Activated T-cell treated with anti-CD3 and anti-CD28 coated beads for 48 hours (primary cell): ENCODE data around the gene TTC39A.

Source experiments
- DNase-seq: peaks from one replicate; pipeline ENCODE4 v3.0.0-alpha.2; 2020; ENCODE audit warnings: low read depth

The TTC39A gene

DNA sequence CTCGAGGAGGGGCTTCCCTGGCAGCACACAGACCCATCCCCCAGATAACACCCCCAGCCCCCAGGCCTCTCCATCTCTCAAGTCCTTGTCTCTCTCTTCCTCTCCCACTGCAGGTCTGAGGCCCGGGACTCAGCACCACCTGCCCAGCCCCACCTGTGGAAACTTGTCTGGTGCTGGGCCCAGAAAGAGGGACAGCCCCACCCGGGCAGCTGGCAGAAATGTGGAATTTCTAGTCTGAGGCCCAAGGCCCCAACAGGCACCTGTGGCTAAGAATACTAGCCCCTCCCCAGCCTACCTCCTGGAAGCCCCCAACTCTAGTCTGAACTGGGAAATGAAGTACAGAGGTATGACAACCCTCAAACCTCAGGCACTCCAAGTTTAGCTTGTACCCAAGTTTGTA is 15.4 kb downstream of the TTC39A start:
- DNase-seq = no peak

DNA sequence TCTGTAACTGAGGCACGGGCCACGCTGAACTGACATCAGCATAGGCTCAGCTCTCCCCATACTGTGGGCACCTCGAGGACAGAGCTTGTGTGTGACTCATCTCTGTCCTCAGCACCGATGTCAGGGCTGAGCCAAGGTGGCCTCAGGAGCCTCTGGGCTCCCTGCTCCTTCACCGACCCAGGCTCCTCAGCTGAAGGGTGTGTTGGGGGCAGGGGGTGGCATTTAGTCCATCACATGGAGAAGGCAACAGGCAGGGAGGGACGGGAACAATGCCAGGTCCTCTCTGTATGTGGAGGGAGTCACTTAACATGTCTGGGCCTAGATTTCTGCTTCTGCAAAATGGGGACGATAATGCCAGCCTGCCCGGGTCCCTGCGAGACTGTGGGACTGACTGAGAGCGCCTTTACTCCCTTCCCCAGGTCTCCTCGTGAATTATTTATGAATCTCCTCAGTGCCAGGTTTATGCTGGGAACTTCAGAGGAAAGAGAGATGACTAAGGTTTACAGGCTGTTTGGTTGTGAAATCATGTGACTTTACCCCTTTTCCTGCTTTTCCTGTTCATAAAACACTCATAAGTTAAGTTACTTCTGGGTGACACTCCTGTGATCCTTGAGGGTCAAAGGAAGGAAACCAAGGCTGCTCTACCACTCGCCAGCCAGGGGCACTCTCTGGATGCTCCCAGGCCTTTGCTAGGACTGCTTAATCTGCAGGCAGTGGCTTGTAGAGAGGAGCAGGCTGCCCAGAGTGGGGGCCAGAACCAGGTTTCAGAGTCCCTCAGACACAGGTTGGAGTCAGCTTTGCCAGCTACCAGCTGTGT is 16.2 kb downstream of the TTC39A start:
- DNase-seq = no peak

DNA sequence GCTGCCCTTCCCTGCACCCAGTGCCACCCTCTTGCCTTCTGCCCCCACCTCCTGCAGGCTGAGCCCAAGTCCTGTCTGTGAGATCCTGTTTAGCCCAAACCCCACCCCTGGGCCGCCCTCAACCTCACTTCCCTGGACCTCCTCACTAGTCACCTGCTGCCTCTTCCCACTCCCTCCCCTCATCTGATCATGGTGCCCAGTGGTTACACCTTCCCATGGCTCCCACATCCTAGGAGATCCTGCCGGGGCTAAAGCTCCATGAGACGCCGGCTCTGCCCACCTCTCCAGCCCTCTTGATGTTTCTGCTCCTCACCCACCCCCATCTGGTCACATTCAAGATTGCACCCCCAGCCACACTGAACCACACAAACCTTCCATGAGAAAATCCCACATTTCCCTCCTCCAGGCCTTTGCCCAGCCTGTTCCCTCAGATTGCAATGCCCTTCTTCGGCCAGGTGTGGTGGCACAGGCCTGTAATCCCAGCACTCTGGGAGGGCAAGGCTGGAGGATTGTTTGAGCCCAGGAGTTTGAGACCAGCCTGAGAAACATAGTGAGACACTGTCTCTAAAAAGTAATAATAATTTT is 17.0 kb downstream of the TTC39A start:
- DNase-seq = no peak

DNA sequence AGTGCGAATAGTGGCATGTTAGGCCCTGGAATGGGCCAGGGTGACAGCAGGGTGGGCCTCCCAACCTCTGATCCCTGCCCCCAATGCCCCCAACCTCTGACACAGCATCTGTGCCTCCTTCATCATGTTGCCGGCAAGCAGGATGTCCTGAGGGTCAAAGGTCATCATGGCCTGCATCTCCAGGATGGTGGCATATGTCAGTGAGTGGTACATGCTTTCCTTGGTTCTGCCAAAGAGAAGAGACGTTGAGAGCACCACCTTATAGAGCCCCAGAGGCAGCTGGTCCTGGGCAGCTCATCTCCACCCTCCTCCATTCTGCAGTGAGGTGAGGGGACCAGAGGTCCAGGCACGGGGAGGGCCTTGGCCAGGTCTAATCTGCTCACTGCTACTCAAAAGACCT is 17.6 kb downstream of the TTC39A start:
- DNase-seq = no peak

DNA sequence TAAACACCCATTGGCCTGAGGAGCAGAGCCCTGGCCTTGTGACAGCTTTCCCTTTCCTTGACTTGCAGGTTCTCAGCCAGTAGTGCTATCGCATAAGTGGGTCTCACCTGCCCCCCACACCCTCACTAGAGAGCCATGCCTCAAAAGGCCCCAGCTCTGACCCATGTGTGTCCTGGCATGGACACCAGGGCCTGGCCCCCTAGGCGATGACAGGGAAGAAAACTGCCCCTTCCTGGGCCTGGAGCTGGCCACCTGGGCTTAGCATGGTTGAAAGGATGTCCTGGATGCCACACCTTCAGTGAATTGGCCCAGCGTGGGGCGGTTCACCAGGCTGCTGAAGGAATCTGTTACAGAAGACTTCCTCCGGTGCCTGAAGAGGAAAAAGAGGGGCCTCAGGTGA is 18.5 kb downstream of the TTC39A start:
- no peak for DNase-seq

DNA sequence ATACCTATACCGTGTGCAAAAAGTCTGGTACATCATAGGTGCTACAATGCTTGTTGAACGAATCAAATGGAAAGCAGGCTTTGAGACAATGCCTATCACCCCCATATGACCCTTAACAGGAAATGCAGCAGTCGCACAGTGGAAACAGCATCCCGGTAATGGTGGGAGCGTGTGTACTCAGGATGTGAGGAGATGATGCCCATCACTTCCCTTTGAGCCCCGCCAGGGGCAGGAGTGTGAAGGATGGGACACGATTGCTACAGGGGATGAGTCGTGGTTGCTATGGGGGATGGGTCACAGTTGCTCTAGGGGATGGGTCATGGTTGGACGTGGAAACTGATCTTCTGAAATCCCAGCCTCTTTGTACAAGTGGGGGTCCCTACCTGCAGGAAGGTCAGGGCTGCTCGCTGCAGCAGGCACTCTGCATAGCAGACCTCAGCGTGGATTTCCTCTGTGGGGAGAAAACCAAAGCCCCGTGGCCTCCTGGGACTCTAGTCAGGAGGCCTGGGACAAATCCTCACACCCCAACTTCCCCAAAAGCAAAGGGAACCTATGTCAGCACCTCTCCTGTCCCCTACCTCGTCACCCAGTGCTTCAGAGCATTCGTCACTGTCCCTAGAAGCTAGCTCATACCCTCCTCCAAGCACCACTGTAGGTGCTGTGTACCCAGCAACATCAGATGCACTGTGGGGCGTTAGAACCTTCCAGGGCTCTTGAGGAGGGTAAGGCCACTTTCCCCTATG is 19.3 kb downstream of the TTC39A start:
- DNase-seq = no peak

DNA sequence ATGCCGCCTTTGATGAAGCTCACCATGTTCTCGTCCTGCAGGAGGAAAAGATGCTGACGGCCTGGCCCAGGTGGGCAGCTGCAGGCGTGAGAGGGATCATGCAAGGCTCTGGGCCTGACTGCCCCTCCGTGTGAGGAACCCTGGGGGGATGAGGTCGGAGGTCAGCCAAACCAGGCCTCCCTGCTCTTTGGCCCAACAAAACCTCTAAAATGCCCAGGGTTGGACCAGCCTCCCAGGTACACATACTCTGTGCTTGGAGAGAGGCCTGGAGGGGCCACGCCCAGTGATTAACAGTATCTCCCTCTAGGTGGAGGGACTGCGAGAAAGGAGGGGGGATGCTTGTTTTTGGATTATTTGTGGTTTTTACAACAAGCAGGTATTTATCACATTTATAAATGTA is 21.1 kb downstream of the TTC39A start:
- DNase-seq = no peak

DNA sequence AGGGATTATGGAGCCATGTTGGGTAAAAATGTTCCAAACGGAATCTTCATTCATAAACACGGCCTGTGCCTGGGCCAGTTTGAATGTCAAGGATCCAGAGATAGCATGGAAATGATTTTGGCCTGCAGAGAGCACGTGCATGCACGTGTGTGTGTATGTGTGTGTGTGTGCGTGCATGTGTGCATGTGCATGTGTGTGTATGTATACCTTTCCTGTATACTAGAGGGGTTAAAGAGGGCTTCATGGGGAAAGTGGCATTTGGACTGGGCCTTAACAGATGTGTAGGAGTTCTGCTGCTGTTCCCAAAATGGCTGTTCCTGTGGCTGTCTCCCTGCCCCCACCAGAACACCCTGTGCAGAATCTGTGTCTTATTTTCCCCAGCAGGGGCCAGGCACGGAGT is 21.7 kb downstream of the TTC39A start:
- no peak for DNase-seq

DNA sequence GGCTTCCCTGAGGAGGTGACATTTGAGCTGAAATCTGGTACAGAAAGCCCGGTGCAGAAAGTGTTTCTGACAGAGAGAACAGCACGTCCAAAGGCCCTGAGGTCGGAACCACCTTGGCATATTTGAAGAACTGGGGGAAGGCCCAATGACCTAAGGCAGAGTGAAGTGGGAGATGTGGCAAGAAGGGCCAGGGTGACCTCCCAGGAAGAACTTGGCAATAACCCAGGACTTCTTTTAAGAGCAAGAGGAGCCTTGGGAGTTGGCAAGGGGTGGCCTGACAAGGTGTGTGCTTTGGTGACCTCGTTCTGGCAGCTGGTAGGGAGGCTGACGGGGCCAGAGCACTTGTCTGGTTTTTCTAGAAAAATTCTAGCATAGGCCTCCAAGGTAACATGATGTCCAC is 23.4 kb downstream of the TTC39A start:
- DNase-seq = no peak

DNA sequence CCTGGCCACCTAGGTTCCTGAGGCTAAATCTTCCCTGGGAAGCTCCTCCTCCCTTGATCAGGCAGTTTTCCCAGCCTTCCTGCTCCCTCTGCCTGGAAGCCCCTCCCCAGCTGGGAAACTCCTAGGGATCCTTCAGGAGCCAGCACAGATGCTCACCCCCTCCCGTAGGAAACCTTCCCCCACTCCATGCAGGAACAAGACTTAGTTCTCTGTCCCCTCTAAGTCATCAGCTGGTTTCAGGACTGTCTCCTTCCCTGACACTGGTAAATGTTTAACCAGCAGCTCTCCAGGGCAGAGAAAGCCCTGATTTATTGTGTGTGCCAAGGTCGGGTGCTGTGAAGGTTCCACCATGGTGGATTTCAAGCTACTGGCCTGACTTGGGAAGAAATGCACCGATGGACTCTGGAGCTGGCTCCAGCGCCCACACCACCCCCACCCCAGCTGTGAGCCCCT is 25.0 kb downstream of the TTC39A start:
- no peak for DNase-seq

DNA sequence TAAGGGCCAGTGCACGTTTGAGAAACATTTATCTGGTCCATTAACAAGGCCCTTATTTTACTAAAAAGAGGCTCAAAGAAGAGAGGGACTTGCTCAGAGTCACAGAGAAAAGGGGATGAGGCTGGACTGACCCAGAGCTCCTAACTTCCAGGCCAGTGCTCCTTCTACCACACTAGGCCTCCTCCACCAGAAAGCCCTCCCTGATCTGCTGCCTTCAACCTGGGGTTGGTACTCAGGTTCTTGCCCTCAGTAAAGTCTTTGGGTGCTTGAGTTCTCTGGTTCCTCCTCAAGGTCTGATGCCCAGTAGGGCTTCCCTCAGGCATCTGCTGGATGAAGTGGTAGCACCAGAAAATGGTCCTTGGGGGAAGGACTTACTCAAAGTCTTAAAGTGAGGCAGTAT is 26.0 kb downstream of the TTC39A start:
- no peak for DNase-seq

DNA sequence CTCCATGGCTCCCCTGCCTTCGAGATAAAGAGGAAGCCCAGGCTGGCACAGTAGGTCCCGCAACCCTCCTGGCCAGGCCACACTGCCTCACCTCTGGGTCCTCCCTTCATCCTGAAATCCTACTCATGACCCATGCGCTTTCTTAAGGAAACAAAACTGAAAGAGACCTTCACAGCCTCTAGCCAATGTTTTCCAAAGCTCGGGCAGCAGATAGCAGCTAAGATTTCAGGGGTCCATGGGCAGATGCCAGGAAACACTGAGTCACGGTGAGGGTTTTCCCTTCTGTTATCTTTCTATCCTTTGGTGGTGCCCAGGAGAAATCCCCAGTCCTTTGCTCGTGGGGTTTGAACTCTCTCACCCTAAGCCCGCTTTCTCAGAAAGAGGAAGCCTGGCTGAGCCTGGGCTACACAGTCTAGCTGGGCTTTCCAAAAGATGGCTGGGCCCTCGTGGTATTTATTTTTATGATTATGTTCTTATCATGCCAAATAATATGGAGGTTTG is 26.6 kb downstream of the TTC39A start:
- DNase-seq = no peak

DNA sequence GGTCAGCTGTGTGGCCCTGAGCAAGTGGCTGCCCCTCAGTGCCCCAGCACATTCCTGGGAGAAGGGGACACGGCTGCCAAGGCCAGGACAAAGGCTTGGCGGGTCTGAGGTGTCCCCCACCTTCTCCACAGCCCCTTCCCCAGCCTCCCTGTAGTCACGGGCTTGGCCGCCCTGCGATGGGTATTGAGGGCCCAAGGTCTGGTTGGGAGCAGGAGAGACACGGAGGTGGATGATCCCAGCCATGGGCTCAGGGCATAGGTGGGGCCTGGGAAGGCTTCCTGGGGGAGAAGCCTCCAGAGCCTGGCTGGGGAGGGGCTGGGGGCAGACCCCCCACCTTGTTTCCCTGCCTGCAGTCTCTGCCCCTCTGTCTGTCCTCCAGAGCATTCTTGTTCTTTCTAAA is 27.0 kb downstream of the TTC39A start:
- no peak for DNase-seq

DNA sequence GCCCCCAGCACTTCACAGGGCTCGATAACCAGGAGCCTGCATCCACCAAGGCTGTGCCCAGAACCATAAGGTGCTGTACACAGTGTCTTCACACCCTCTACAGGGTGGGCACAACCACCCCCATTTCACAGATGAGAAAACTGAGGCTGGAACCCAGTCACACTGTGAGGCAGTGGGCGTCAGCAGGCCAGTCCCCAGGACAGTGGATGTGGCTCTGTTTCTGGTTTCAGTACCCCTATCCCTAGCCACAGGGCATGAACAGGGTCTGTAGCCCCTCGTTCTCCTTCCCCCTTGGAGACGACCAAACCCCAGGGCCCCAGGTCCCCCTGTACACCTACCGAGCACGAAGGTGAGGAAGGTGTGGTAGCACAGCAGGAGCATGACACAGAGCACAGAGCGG is 27.6 kb downstream of the TTC39A start:
- DNase-seq = no peak

DNA sequence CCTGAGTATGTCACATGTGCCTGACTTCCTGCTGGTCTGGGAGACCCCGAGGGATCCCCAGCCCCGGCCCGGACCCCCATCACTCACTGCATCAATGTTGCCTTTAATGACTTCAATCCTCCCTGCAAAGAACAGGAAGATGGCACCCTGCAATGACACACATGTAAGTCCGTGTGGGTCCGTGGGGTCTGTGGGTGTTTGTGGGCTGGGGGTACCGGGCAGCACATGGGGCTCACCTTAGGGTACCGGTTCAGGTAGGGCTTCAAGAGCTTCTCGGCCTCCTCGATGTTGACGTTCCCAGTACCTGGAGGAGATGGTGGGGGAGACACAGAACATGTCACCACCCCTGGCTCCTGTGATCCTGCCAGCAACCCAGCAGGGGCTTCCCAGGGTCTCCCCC is 28.1 kb downstream of the TTC39A start:
- DNase-seq = no peak

DNA sequence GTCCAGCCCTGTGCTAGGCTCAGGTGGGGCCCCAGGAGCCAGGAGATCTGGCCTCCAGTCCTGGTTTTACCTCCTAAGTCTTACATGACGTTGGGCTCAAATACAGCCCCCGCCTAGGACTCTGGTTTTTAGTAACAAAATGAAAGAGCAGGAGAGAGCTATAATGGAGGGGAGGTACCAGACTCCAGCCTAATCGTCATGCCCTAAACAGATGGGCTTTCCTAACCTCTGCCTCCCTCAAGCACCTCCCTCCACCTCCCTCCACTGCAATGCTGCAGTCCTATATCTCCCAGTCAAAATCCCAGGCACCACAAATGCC is 28.6 kb downstream of the TTC39A start:
- DNase-seq = no peak

DNA sequence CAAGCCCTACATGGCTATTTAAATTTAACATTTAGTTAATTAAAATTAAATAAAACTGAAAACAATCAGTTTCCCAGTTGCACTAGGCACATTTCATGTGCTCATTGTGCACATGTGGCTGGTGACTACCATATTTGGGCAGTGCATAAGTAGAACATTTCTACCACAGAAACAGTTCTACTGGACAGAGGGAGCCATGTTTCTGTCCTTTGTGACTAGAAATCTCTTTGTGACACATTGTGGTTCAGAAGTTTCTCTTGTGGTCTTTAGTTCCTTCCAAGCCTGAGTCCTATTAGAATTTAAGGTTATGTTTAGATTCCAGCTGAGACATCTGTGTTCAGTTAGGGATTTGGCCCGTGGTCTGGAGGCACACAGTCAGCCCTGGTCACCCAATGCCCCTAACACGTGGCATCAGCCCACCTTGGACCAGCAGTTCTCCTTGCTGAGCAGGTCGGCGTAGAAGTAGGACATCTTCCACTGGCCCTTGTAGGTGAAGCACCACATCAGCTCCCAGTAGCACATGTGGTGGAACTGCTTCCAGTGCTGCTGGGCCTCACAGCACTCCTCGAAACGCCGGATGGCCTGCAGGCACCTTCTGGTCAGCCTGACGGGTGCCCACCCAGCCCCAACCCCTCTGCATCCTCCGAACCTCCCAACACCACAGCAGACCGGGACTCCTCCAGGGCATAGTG is 29.1 kb downstream of the TTC39A start:
- no peak for DNase-seq

DNA sequence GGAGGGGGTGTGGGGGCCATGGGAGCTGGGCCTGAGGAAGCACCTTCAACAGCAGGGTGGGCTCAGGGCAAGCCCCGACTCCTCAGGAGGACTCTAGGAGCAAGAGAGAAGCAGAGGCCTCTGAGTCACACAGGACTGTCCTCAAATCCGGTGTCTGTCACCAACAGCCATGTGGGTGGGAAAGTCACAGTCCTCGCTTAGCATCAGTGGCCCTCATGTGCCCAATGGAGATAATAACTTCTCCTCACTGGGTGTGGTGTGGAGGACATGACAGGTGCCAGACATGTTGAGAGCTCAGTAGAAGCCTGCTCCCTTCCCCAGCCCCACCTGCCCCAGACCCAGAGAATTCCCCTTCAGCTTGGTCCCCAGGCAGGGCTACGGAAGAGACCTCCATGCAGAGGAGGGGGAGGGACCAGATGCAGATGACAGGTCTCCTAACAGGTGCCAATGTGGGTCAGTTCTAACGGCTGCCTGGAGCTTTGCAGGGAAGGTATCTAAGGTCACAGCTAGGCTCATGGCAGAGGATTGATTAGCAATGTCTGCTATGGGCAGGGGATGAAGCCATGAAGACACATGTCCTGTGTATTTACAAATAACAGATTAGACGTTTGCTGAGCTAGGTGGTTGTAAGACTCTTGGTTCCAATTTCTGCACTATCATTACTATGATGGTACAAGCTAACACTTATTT is 30.2 kb downstream of the TTC39A start:
- DNase-seq = no peak

DNA sequence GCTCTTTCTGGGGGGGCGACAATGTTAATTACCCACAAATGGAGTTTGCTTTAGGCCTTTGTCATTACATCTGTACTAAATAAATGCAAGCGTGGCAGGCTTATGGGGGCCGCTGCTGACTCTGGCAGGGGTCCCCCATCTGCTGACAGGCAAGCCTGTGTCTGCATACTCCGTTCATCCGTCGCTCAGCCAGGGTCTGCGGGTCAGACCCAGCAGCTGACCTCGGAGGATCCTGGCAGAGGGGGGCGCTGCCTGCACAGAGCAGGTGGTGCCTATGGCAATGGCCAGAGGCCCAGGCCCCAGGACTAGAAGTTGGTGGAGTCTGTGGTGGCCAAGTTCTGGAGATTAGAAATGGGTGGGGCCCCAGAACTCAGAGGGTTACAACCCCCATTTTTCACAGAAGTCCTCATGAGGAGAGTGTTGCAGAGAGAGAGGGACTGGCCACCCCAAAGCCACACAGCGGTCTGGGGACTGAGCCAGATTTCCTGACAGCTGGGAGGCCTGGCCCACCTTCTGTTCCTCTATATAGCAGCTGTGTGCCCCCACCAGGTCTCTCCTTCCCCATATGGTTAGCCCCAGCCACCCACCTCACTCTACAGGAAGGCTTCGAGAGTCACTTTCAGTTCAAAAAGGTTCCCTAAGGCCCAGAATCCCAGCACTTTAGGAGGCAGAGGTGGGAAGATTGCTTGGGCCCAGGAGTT is 31.0 kb downstream of the TTC39A start:
- DNase-seq = no peak

DNA sequence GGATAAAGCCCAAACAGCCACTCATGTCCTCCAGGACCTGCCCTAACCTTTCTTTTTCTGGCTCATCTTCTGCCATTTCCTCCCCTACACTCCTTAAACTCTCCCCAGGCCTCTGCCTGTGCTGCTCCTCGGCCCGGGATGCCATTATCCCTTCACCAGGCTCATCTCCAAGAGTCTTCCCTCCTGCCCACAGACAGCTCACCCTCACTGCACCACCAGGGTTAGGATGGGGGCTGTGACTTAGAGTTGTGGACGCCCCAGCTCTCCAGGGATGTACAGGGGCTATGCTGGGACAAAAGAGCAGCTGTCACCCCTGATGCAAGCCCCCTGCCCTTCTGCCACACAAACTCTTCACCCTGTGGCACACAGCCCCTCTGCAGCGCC is 32.0 kb downstream of the TTC39A start:
- DNase-seq = no peak
